HepG2 (cell line): ENCODE data around the gene C3orf52. TPM values are rescaled to one million over a fixed set of nuclear protein-coding genes. Genes with fewer than 3 reads are reported as not detected.

ENCODE experiments used
- ATAC-seq: fragments of 200-7000 bp; cut with Tn5 transposase; 3 replicates; pipeline ENCODE4 v1.9.1; 2020; ENCODE audit warnings: mild to moderate bottlenecking, moderate library complexity
- BruUV-seq: library from RNA; stranded (reverse); fragments of 400-500 nt; replicated peaks from 2 replicates; lab custom pipeline; 2021; lab: Mats Ljungman, UMichigan
- CTCF ChIA-PET: fragments of 300-600 bp; formaldehyde crosslinking; extraction: SDS; loops from one replicate; lab custom pipeline; 2021; ENCODE audit warnings: low total read pairs, inconsistent platforms, low intra/inter-chr PET ratio; lab: Yijun Ruan, JAX
- POLR2A ChIA-PET: fragments of 350-600 bp; sonication (Branson Sonifier 250); formaldehyde crosslinking; loops from one replicate; lab custom pipeline; 2020; ENCODE audit warnings: antibody characterized with exemption, inconsistent platforms; lab: Yijun Ruan, JAX
- DNase-seq: peaks from one replicate; pipeline ENCODE4 v3.0.0-alpha.2; 2015; ENCODE audit warnings: low spot score
- FAIRE-seq: peaks from 3 replicates; lab custom pipeline; 2011; peaks lifted over from hg19 to GRCh38; lab: Jason Lieb, UNC
- H2AFZ ChIP-seq: one replicate; pipeline ENCODE4 v1.6.1; 2011; ENCODE audit warnings: low read length, inconsistent platforms
- H3K27ac ChIP-seq: fragments of 300-600 bp; 3 replicates; pipeline ENCODE4 v1.8.0; 2011; ENCODE audit warnings: mixed run types, mild to moderate bottlenecking, mixed read lengths, low read length, inconsistent platforms; ENCODE audit not compliant: insufficient read depth; ENCODE audit errors: extremely low read length
- H3K27me3 ChIP-seq, 2 experiments: fragments of 200-600 bp in 1 of 2; 2 replicates in 1 of 2; 3 replicates in 1 of 2; pipeline versions ENCODE4 v1.6.0 to v1.8.0; 2011; ENCODE audit warnings: low read length in 2 of 2, mild to moderate bottlenecking in 2 of 2, moderate library complexity in 2 of 2, inconsistent platforms in 1 of 2; ENCODE audit not compliant: insufficient read depth in 2 of 2, control insufficient read depth in 1 of 2
- H3K36me3 ChIP-seq, 2 experiments: fragments of 200-600 bp in 1 of 2; replicated peaks in 1 of 2; 2 replicates in 1 of 2; 3 replicates in 1 of 2; pipeline versions ENCODE4 v1.5.1 to v1.8.0; 2011; ENCODE audit warnings: low read length in 2 of 2, inconsistent platforms in 1 of 2; ENCODE audit not compliant: insufficient read depth in 2 of 2, control insufficient read depth in 1 of 2
- H3K4me1 ChIP-seq: 2 replicates; pipeline ENCODE4 v1.5.1; 2012; ENCODE audit warnings: low read length, inconsistent platforms; ENCODE audit not compliant: insufficient read depth
- H3K4me2 ChIP-seq: 2 replicates; pipeline ENCODE4 v1.6.0; 2011; ENCODE audit warnings: low read depth, low read length, inconsistent platforms
- H3K4me3 ChIP-seq, 3 experiments: fragments of 200-600 bp in 1 of 3; sonication (generic), shearing (Covaris generic) in 1 of 3; replicated peaks in 1 of 3; 2 replicates each; pipeline ENCODE4 v1.5.1; 2011 to 2016; ENCODE audit warnings: low read length in 3 of 3, inconsistent platforms in 2 of 3, low read depth in 2 of 3, mild to moderate bottlenecking in 2 of 3, control low read depth in 1 of 3, mixed read lengths in 1 of 3; ENCODE audit not compliant: insufficient read depth in 1 of 3
- H3K79me2 ChIP-seq: one replicate; pipeline ENCODE4 v1.6.1; 2011; ENCODE audit warnings: low read length, inconsistent platforms; ENCODE audit not compliant: insufficient read depth
- H3K9ac ChIP-seq: 2 replicates; pipeline ENCODE4 v1.6.0; 2011; ENCODE audit warnings: mild to moderate bottlenecking, low read depth, low read length, inconsistent platforms; ENCODE audit not compliant: insufficient read depth
- H3K9me3 ChIP-seq: 2 replicates; pipeline ENCODE4 v1.5.1; 2012; ENCODE audit warnings: mild to moderate bottlenecking, low read length
- H4K20me1 ChIP-seq: 2 replicates; pipeline ENCODE4 v1.6.0; 2011; ENCODE audit warnings: inconsistent platforms, mild to moderate bottlenecking, low read length, moderate library complexity; ENCODE audit not compliant: insufficient read depth
- DNMT1 ChIP-seq: sonication (generic); formaldehyde crosslinking; IDR thresholded peaks from 2 replicates; pipeline ENCODE4 v1.5.1; 2020; ENCODE audit warnings: mild to moderate bottlenecking, missing genetic modification reagents
- GATAD2A ChIP-seq: IDR thresholded peaks from 2 replicates; pipeline ENCODE4 v1.6.1; 2016
- MAFK ChIP-seq, 2 experiments: IDR thresholded peaks in 1 of 2; conservative IDR thresholded peaks in 1 of 2; 2 replicates each; pipeline ENCODE4 v1.6.1; 2011; ENCODE audit warnings: improper control_type of control experiment in 2 of 2, low read length in 2 of 2
- NR2C2 ChIP-seq: sonication (generic); formaldehyde crosslinking; IDR thresholded peaks from 2 replicates; pipeline ENCODE4 v1.4.0; 2020; ENCODE audit warnings: missing genetic modification reagents, mild to moderate bottlenecking, moderate library complexity, borderline replicate concordance
- SP2 ChIP-seq: sonication (generic); formaldehyde crosslinking; IDR thresholded peaks from 2 replicates; pipeline ENCODE4 v1.5.1; 2020; ENCODE audit warnings: mild to moderate bottlenecking, missing genetic modification reagents
- ZNF12 ChIP-seq: sonication (generic); formaldehyde crosslinking; IDR thresholded peaks from 2 replicates; pipeline ENCODE4 v1.5.0; 2020; ENCODE audit warnings: missing genetic modification reagents
- ZNF121 ChIP-seq: sonication (generic); formaldehyde crosslinking; IDR thresholded peaks from 2 replicates; pipeline ENCODE4 v1.5.0; 2020; ENCODE audit warnings: mild to moderate bottlenecking, missing genetic modification reagents
- ZNF234 ChIP-seq: sonication (generic); formaldehyde crosslinking; conservative IDR thresholded peaks from 2 replicates; pipeline ENCODE4 v1.5.1; 2020; ENCODE audit warnings: mild to moderate bottlenecking, missing genetic modification reagents
- ZNF432 ChIP-seq: sonication (generic); formaldehyde crosslinking; IDR thresholded peaks from 2 replicates; pipeline ENCODE4 v1.5.0; 2020; ENCODE audit warnings: missing genetic modification reagents, mild to moderate bottlenecking, borderline replicate concordance
- ZNF652 ChIP-seq: IDR thresholded peaks from 2 replicates; pipeline ENCODE4 v1.6.1; 2016; ENCODE audit warnings: low read depth, borderline replicate concordance
- WGBS: methylation state at CpG from one replicate; pipeline ENCODE4 v1.1.6; 2017; ENCODE audit warnings: low lambda C conversion rate; 5-methylcytosine and 5-hydroxymethylcytosine counted together
- in situ Hi-C: cut with HindIII; loops from 2 replicates; pipeline ENCODE4 v1.10.0; 2017; ENCODE audit warnings: low pct_unique_long_range_greater_than_20kb; ENCODE audit not compliant: extremely low pct_ligation_motif_present
- intact Hi-C: fragments of 100-400 bp; cut with micrococcal nuclease; formaldehyde crosslinking; loops from one replicate; pipeline ENCODE4 v1.10.0; 2022; ENCODE audit not compliant: unreplicated experiment
- polyA plus RNA-seq, 8 experiments: library from polyadenylated mRNA; depleted of rRNA in 3 of 8; stranded (reverse) in 7 of 8; unstranded in 1 of 8; fragments of >200 nt; fragmentation: Illumina TruSeq in 4 of 8; extraction: Trizol in 4 of 8; gene quantifications; 2 replicates each; pipeline versions ENCODE4 v1.2.1 to v1.2.3, GENCODE V29; 2011 to 2016; ENCODE audit warnings: low read depth in 4 of 8, missing spikeins in 1 of 8, mixed read lengths in 1 of 8; ENCODE audit not compliant: insufficient read depth in 1 of 8
- total RNA-seq, 5 experiments: library from RNA; depleted of rRNA; stranded (reverse); fragments of >200 nt; fragmentation: Illumina TruSeq; extraction: Trizol; gene quantifications; 2 replicates each; pipeline ENCODE4 v1.2.3, GENCODE V29; 2016; ENCODE audit warnings: low read depth in 1 of 5

The C3orf52 gene
- total and polyA plus RNA-seq, 2 of the 13 experiments (the other 11 are each of a cell fraction or from before 2014, with no cell fraction given), result 0.79 to 1.2 TPM

DNA sequence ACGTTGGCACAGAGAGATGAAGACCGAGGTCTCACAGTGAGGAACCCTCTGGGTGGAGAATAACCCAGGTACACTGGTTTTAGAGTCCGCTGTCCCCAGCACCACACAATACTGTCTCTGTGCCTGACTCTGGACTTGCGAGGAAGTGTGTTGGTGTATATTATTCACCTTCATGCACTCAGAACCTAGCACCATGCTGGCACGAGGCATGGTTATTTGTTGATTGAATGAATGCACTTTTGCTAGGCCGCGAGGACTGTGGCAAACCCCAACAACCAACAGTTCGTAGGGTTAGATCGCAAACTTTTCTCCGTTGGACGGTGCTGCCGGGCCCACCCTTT is 484 bp upstream of the C3orf52 start:
- in situ Hi-C loops (no loop called here), intact Hi-C loops (loop anchor here (1.0 kb wide), 1 partner anchor 42 kb away; no protein-coding TSS in a partner anchor)
- DNase-seq, result no peak
- no peak for FAIRE-seq
- Histone ChIP-seq H3K9me3 (no peaks in the 10 kb centered on the region), H3K4me2 (peak overlapping the region; percentile 68), H3K27me3 (no peaks in the 10 kb centered on the region; a peak in 2 of 5 replicates), H3K4me3 (peak overlapping the region; percentile 11 to 64 (median 39); a peak in 5 of 6 replicates), H3K9ac (no peak overlapping the region), H3K36me3 (no peaks in the 10 kb centered on the region), H2AFZ (no peak overlapping the region), H4K20me1 (no peaks in the 10 kb centered on the region), H3K27ac (no peak overlapping the region), H3K79me2 (no peaks in the 10 kb centered on the region), H3K4me1 (peaks cover 33% of the 10 kb centered on the region)
- no TSS peak for BruUV-seq
- TF ChIP-seq MAFK (conservative IDR thresholded peaks at IDR 0.05 in 1 of 2, IDR thresholded peaks at IDR 0.05 in 1 of 2; ENCODE audit: low read length in 2 of 2) (no peak), NR2C2 (CRISPR knock-in tag) (peak; percentile 1; the same call in 1 of the 2 replicates), ZNF652 (CRISPR knock-in tag) (peak; percentile 65), ZNF234 (CRISPR knock-in tag) (no peak), SP2 (CRISPR knock-in tag) (no peak), DNMT1 (CRISPR knock-in tag) (0 out of 2 replicates have a peak, but pooled peaks have one; percentile 11), ZNF432 (0 out of 2 replicates have a peak, but pooled peaks have one; percentile 43)
- ATAC-seq, result peak; percentile 20
- ChIA-PET POLR2A (interaction anchor here (1.0 to 1.2 kb wide), 2 partner anchors 11 to 13 kb away, joined by 3 read pairs; no protein-coding TSS in a partner anchor), CTCF (no interaction called here)
- WGBS, result 44% methylated on average over 9 of the region's 12 CpGs

DNA sequence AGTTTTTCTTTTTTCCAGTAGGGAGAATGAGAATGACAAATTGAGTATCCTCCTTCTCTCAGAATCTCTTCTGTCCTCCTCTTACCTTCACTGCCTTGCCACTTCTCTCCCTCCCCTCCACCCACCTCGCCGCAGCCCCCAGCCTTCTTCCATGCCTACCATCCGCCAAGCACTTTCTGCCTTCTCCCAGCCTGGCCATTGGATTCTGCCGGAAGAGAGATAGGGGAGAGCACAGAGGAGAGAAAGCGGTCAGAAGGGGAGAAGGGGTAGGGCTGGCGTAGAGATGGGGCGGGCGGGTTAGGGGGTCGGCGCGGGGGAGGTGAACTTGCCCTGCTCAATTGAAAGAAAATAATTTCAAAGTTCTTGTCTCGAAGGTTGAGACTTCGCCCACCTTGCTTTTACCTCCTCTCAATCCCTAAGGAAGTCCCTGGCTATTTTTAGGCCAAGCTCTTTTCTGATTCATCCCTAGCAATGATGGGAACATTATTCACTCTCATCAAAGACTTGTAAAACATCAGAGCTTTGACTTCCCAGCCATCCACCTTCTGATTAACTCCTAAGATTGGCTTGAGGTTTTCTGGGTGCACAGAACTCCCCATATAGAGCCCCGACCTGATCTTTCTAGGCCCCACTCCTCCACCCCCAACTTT is 811 bp downstream of the C3orf52 start:
- in situ Hi-C loops (no loop called here), intact Hi-C loops (loop anchor here (1.0 kb wide), 1 partner anchor 44 kb away; no protein-coding TSS in a partner anchor)
- Histone ChIP-seq H3K4me3 (peak overlapping the region; percentile 11 to 64 (median 47); a peak in 3 of 6 replicates), H4K20me1 (no peaks in the 10 kb centered on the region), H3K9ac (no peak overlapping the region), H3K27ac (no peak overlapping the region), H3K36me3 (no peaks in the 10 kb centered on the region), H2AFZ (no peak overlapping the region), H3K4me2 (peak overlapping the region; percentile 68), H3K79me2 (no peaks in the 10 kb centered on the region), H3K4me1 (peaks cover 41% of the 10 kb centered on the region), H3K9me3 (no peaks in the 10 kb centered on the region), H3K27me3 (no peaks in the 10 kb centered on the region; a peak in 2 of 5 replicates)
- TF ChIP-seq ZNF12 (no peak), GATAD2A (CRISPR knock-in tag) (no peak), ZNF121 (CRISPR knock-in tag) (no peak)
- FAIRE-seq (no peak), DNase-seq (no peak), ATAC-seq (no peak)
- CTCF ChIA-PET, result no interaction called here
- BruUV-seq, result no TSS peak
- 88% methylated on average over 14 of the region's 14 CpGs for WGBS
- POLR2A ChIA-PET, result interaction anchor here (1.0 kb wide), 1 partner anchor 10 kb away, joined by 3 read pairs; no protein-coding TSS in a partner anchor
